ENCODE results near the gene C3orf52.

GRCh38 chr3:112143689-112144088 is 57.5 kb downstream of the C3orf52 start:
- no peak for TF ChIP-seq CTCF (conservative IDR thresholded peaks at IDR 0.05; ENCODE audit: low read length)
- no peak for TF ChIP-seq EZH2phosphoT487 (IDR thresholded peaks at IDR 0.05; ENCODE audit: borderline replicate concordance)
